ENCODE measurements around the gene SLC8A2.

SLC8A2 gene

DNA sequence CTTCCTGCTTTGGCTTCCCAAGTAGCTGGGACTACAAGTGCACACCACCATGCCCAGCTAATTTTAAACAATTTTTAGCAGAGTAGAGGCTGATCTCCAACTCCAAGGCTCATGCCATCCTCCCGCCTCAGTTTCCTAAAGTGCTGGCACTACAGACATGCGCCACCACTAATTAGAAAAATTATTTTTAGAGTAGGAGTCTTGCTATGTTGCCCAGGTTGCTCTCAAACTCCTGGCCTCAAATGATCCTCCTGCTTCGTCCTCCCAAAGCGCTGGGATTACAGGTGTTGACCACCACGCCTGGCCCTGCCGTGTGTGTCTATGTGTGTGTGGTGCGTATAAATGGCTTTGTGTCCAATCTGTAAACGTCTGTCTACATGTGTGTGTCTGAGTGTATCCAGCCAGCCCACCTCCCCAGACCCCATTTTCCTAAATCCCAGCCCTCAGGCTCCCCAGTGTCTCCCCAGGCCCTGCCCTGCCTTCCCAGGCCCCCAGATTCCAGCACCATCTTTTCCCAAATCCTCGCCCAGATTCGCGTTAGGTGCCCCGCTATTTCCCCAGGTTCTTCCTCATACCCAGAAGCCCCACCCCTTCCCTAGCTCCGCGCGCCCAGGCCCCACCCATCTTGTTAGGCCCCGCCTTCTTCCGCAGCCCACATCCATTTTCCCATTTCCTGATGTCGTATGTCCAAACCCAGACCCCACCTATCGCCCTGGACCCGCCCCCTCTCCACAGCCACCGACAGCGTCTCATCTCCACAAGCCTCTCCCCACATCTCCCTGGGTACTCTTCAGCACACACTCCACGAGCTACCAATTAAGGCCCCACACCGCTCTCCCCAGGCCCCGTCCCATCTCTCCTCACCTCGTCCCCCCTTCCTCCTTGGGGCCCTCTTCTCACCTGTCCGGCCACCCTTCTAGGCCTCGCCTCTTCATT lies 24.9 kb downstream of the SLC8A2 start:
- Histone ChIP-seq H3K79me2 (ENCODE audit: low read length) (no peaks in the 10 kb centered on the region), H3F3A (ENCODE audit: insufficient read depth, low read length) (no peaks in the 10 kb centered on the region), H3K9me2 (replicated peaks; ENCODE audit: insufficient read depth, low read length) (no peaks in the 10 kb centered on the region), H4K20me1 (ENCODE audit: insufficient read depth, low read length) (no peaks in the 10 kb centered on the region), H3K27me3 (replicated peaks; ENCODE audit: insufficient read depth, low read length) (peaks cover 83% of the 10 kb centered on the region), H3K27ac (ENCODE audit: low read length) (no peak overlapping the region), H3K9ac (ENCODE audit: low read length) (no peak overlapping the region), H3K4me3 (ENCODE audit: low read length) (no peak overlapping the region), H3K4me1 (ENCODE audit: low read length) (no peaks in the 10 kb centered on the region), H3K36me3 (replicated peaks; ENCODE audit: insufficient read depth, low read length) (no peaks in the 10 kb centered on the region), H3K4me2 (ENCODE audit: low read depth, low read length) (no peak overlapping the region), H3K9me3 (replicated peaks; ENCODE audit: insufficient read depth, low read length) (no peaks in the 10 kb centered on the region), H2AFZ (ENCODE audit: low read length) (no peak overlapping the region)
- DNase-seq, result no peak
- TF ChIP-seq EZH2 (optimal IDR thresholded peaks at IDR 0.05; ENCODE audit: low read depth, low read length) (no peak), EZH2phosphoT487 (IDR thresholded peaks at IDR 0.05; ENCODE audit: low read length) (no peak)
- TF ChIP-seq, protein P1, sequence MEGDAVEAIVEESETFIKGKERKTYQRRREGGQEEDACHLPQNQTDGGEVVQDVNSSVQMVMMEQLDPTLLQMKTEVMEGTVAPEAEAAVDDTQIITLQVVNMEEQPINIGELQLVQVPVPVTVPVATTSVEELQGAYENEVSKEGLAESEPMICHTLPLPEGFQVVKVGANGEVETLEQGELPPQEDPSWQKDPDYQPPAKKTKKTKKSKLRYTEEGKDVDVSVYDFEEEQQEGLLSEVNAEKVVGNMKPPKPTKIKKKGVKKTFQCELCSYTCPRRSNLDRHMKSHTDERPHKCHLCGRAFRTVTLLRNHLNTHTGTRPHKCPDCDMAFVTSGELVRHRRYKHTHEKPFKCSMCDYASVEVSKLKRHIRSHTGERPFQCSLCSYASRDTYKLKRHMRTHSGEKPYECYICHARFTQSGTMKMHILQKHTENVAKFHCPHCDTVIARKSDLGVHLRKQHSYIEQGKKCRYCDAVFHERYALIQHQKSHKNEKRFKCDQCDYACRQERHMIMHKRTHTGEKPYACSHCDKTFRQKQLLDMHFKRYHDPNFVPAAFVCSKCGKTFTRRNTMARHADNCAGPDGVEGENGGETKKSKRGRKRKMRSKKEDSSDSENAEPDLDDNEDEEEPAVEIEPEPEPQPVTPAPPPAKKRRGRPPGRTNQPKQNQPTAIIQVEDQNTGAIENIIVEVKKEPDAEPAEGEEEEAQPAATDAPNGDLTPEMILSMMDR (IDR thresholded peaks at IDR 0.05; ENCODE audit: low read length), result no peak

DNA sequence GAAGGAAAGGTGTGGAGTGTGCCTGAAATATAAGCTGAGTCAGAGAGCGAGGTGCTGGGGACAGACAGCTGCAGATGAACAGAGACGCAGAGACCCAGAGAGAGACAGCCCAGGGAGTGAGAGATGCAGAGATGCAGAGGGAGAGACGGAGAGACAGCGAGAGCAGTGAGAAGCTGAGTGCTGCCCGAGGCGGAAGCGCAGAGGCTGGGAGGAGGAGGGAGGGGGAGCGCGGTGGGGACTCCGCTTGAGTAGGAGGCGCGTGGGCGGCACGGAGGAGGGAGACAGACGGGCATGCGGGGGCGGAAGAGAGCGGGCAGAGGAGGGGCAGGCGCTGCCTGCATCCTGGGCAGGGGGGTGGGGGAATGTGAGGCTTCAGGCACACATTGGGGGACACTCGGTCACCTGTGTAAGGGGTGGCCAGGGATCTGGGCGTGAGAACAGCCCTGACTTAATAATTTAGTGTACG lies 25.7 kb downstream of the SLC8A2 start:
- no peaks in the 10 kb centered on the region for H3K79me2 ChIP-seq (ENCODE audit: low read length)
- no peak overlapping the region for H3K9ac ChIP-seq (ENCODE audit: low read length)
- peaks cover 80% of the 10 kb centered on the region for H3K27me3 ChIP-seq (replicated peaks; ENCODE audit: insufficient read depth, low read length)
- H4K20me1 ChIP-seq (ENCODE audit: insufficient read depth, low read length), result no peaks in the 10 kb centered on the region
- no peaks in the 10 kb centered on the region for H3K4me1 ChIP-seq (ENCODE audit: low read length)
- H3K4me3 ChIP-seq (ENCODE audit: low read length), result no peak overlapping the region
- TF ChIP-seq, protein P1 (IDR thresholded peaks at IDR 0.05; ENCODE audit: low read length), result no peak
- TF ChIP-seq EZH2 (optimal IDR thresholded peaks at IDR 0.05; ENCODE audit: low read depth, low read length), result no peak
- no peak overlapping the region for H2AFZ ChIP-seq (ENCODE audit: low read length)
- no peaks in the 10 kb centered on the region for H3K9me2 ChIP-seq (replicated peaks; ENCODE audit: insufficient read depth, low read length)
- no peaks in the 10 kb centered on the region for H3K9me3 ChIP-seq (replicated peaks; ENCODE audit: insufficient read depth, low read length)
- no peaks in the 10 kb centered on the region for H3F3A ChIP-seq (ENCODE audit: insufficient read depth, low read length)
- no peak for DNase-seq
- H3K27ac ChIP-seq (ENCODE audit: low read length), result no peak overlapping the region
- H3K36me3 ChIP-seq (replicated peaks; ENCODE audit: insufficient read depth, low read length), result no peaks in the 10 kb centered on the region
- H3K4me2 ChIP-seq (ENCODE audit: low read depth, low read length), result no peak overlapping the region

DNA sequence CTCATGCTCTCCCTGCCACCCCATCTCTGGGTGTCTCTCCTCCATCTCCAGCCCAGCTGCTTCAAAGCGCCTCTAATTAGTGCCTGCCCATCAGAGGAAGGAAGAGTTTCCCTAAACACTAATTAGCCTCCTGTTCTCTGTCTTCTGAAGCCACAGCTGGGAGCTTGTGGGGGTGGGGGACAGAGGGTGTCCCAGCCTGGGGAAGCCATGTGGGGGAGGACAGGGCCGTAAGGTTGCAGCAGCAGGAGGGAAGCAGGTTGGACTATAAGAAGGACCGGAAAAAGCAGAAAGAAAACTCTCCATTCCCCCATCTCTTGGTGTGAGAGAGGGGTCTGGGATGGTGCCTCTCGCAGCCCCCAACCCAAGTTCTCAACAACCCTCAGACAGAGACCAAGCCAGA lies 26.2 kb downstream of the SLC8A2 start:
- Histone ChIP-seq H3K9ac (ENCODE audit: low read length) (no peak overlapping the region), H3K9me2 (replicated peaks; ENCODE audit: insufficient read depth, low read length) (no peaks in the 10 kb centered on the region), H3K36me3 (replicated peaks; ENCODE audit: insufficient read depth, low read length) (no peaks in the 10 kb centered on the region), H3K27me3 (replicated peaks; ENCODE audit: insufficient read depth, low read length) (peaks cover 80% of the 10 kb centered on the region), H3K27ac (ENCODE audit: low read length) (no peak overlapping the region), H3K4me3 (ENCODE audit: low read length) (no peak overlapping the region), H3K79me2 (ENCODE audit: low read length) (no peaks in the 10 kb centered on the region), H4K20me1 (ENCODE audit: insufficient read depth, low read length) (no peaks in the 10 kb centered on the region), H3K9me3 (replicated peaks; ENCODE audit: insufficient read depth, low read length) (no peaks in the 10 kb centered on the region), H3K4me2 (ENCODE audit: low read depth, low read length) (no peak overlapping the region), H3K4me1 (ENCODE audit: low read length) (no peaks in the 10 kb centered on the region), H3F3A (ENCODE audit: insufficient read depth, low read length) (no peaks in the 10 kb centered on the region), H2AFZ (ENCODE audit: low read length) (no peak overlapping the region)
- no peak for DNase-seq
- TF ChIP-seq EZH2 (optimal IDR thresholded peaks at IDR 0.05; ENCODE audit: low read depth, low read length) (no peak), EZH2phosphoT487 (IDR thresholded peaks at IDR 0.05; ENCODE audit: low read length) (no peak)
- TF ChIP-seq, protein P1 (IDR thresholded peaks at IDR 0.05; ENCODE audit: low read length), result no peak
